OCI-M2 (cell line): ENCODE results near the gene OAF.
"Not testable (repeated sequence)": the region's sequence is repeated elsewhere in the genome, so short reads cannot be mapped to it uniquely, and the experiment has no call there.

ENCODE experiments used
- DNase-seq: peaks from one replicate; lab custom pipeline; 2025; ENCODE audit not compliant: unreplicated experiment; lab: John Stamatoyannopoulos, UW

Gene OAF

GRCh38 chr11:120210626-120211521 lies at the start of gene OAF:
Gene OAF, plus strand, starts transcription at chr11:120211032. Its CDS starts 248 bp downstream, at chr11:120211280.
- DNase-seq = no peak

GRCh38 chr11:120167659-120168058 lies 43.2 kb upstream of the OAF start:
- no peak for DNase-seq

- no peak for DNase-seq
Measured at GRCh38 chr11:120168108-120168959, 42.5 kb upstream of the OAF start.

- no peak for DNase-seq
Measured at GRCh38 chr11:120168960-120169681, 41.7 kb upstream of the OAF start.

- DNase-seq = no peak
Measured at GRCh38 chr11:120169981-120170698, 40.7 kb upstream of the OAF start.

GRCh38 chr11:120170741-120171261 lies 40.0 kb upstream of the OAF start:
- no peak for DNase-seq

- no peak for DNase-seq
Measured at GRCh38 chr11:120172054-120172911, 38.5 kb upstream of the OAF start.

GRCh38 chr11:120173019-120173705 lies 37.7 kb upstream of the OAF start:
- no peak for DNase-seq

GRCh38 chr11:120173807-120174206 lies 37.0 kb upstream of the OAF start:
- DNase-seq = no peak

GRCh38 chr11:120174866-120175265 lies 36.0 kb upstream of the OAF start:
- no peak for DNase-seq

- DNase-seq = no peak
Measured at GRCh38 chr11:120178561-120179056, 32.2 kb upstream of the OAF start.

- no peak for DNase-seq
Measured at GRCh38 chr11:120179057-120179672, 31.7 kb upstream of the OAF start.

GRCh38 chr11:120180063-120180462 lies 30.8 kb upstream of the OAF start:
- DNase-seq = not testable (repeated sequence)

GRCh38 chr11:120180551-120181232 lies 30.1 kb upstream of the OAF start:
- DNase-seq = no peak

- no peak for DNase-seq
Measured at GRCh38 chr11:120181376-120181975, 29.4 kb upstream of the OAF start.

- no peak for DNase-seq
Measured at GRCh38 chr11:120182372-120182771, 28.5 kb upstream of the OAF start.

GRCh38 chr11:120182790-120183491 lies 27.9 kb upstream of the OAF start:
- DNase-seq = no peak
